Mesenchymal stem cell (in vitro differentiated cells and primary cell): Measurements from ENCODE around the gene MCOLN1.

Experiments used
- DNase-seq: peaks from one replicate; pipeline ENCODE4 v3.0.0-alpha.2; 2013
- H2AFZ ChIP-seq: one replicate; pipeline ENCODE4 v1.6.1; 2013; ENCODE audit warnings: low read depth, mild to moderate bottlenecking, control low read depth, inconsistent platforms, low read length, moderate library complexity
- H2AK5ac ChIP-seq: 2 replicates; pipeline ENCODE4 v1.6.1; 2013; ENCODE audit warnings: low read length, moderate library complexity, mild to moderate bottlenecking, inconsistent platforms; ENCODE audit not compliant: severe bottlenecking
- H2BK120ac ChIP-seq: one replicate; pipeline ENCODE4 v1.6.1; 2013; ENCODE audit warnings: low read depth, mild to moderate bottlenecking, inconsistent platforms, low read length, moderate library complexity
- H2BK12ac ChIP-seq, 2 experiments: one replicate each; pipeline ENCODE4 v1.6.1; 2013; ENCODE audit warnings: inconsistent platforms in 2 of 2, low read length in 2 of 2, mild to moderate bottlenecking in 2 of 2, moderate library complexity in 2 of 2, control low read depth in 1 of 2
- H2BK15ac ChIP-seq: one replicate; pipeline ENCODE4 v1.6.1; 2013; ENCODE audit warnings: mild to moderate bottlenecking, low read depth, inconsistent platforms; ENCODE audit not compliant: poor library complexity, severe bottlenecking
- H2BK5ac ChIP-seq: 2 replicates; pipeline ENCODE4 v1.6.1; 2013; ENCODE audit warnings: low read depth, mild to moderate bottlenecking, low read length, control low read depth, inconsistent platforms; ENCODE audit not compliant: poor library complexity, severe bottlenecking
- H3K14ac ChIP-seq, 2 experiments: one replicate each; pipeline ENCODE4 v1.6.1; 2013; ENCODE audit warnings: inconsistent platforms in 2 of 2, low read length in 2 of 2, control low read depth in 1 of 2, mild to moderate bottlenecking in 1 of 2, moderate library complexity in 1 of 2
- H3K18ac ChIP-seq, 2 experiments: one replicate each; pipeline ENCODE4 v1.6.1; 2013; ENCODE audit warnings: inconsistent platforms in 2 of 2, low read length in 2 of 2, control low read depth in 1 of 2, low read depth in 1 of 2, mild to moderate bottlenecking in 1 of 2
- H3K23ac ChIP-seq, 2 experiments: one replicate each; pipeline ENCODE4 v1.6.1; 2013; ENCODE audit warnings: inconsistent platforms in 2 of 2, low read length in 2 of 2, mild to moderate bottlenecking in 2 of 2, moderate library complexity in 2 of 2, control low read depth in 1 of 2
- H3K27ac ChIP-seq: 2 replicates; pipeline ENCODE4 v1.5.1; 2013; ENCODE audit warnings: mild to moderate bottlenecking, moderate library complexity, low read length, control low read depth, inconsistent platforms; ENCODE audit not compliant: poor library complexity, severe bottlenecking
- H3K27me3 ChIP-seq, 2 experiments: 2 replicates each; pipeline versions ENCODE4 v1.6.1 to v1.7.0; 2013; ENCODE audit warnings: low read length in 2 of 2, mild to moderate bottlenecking in 2 of 2, moderate library complexity in 2 of 2, control low read depth in 1 of 2, inconsistent platforms in 1 of 2; ENCODE audit not compliant: control insufficient read depth in 1 of 2, insufficient read depth in 1 of 2
- H3K36me3 ChIP-seq, 2 experiments: 2 replicates each; pipeline versions ENCODE4 v1.6.1 to v1.7.0; 2013; ENCODE audit warnings: low read length in 2 of 2, control low read depth in 1 of 2, inconsistent platforms in 1 of 2, low read depth in 1 of 2, mild to moderate bottlenecking in 1 of 2; ENCODE audit not compliant: insufficient read depth in 2 of 2, control insufficient read depth in 1 of 2
- H3K4ac ChIP-seq, 2 experiments: one replicate each; pipeline ENCODE4 v1.6.1; 2013; ENCODE audit warnings: inconsistent platforms in 2 of 2, low read length in 2 of 2, mild to moderate bottlenecking in 2 of 2, moderate library complexity in 2 of 2, control low read depth in 1 of 2, low read depth in 1 of 2
- H3K4me1 ChIP-seq: 2 replicates; pipeline ENCODE4 v1.6.1; 2013; ENCODE audit warnings: low read depth, low read length, control low read depth; ENCODE audit not compliant: control insufficient read depth, insufficient read depth
- H3K4me2 ChIP-seq: 2 replicates; pipeline ENCODE4 v1.6.1; 2013; ENCODE audit warnings: low read length, mild to moderate bottlenecking, inconsistent platforms; ENCODE audit not compliant: poor library complexity, severe bottlenecking
- H3K4me3 ChIP-seq, 2 experiments: 2 replicates each; pipeline versions ENCODE4 v1.5.1 to v1.7.0; 2013; ENCODE audit warnings: low read length in 2 of 2, mild to moderate bottlenecking in 2 of 2, control low read depth in 1 of 2, low read depth in 1 of 2; ENCODE audit not compliant: insufficient read depth in 1 of 2
- H3K79me1 ChIP-seq: replicated peaks from 2 replicates; pipeline ENCODE4 v1.6.1; 2013; ENCODE audit warnings: mild to moderate bottlenecking, control low read depth, low read length, inconsistent platforms; ENCODE audit not compliant: poor library complexity, severe bottlenecking
- H3K9ac ChIP-seq: 2 replicates; pipeline ENCODE4 v1.7.0; 2013; ENCODE audit warnings: mild to moderate bottlenecking, low read length, moderate library complexity
- H3K9me3 ChIP-seq: 2 replicates; pipeline ENCODE4 v1.7.0; 2013; ENCODE audit warnings: mild to moderate bottlenecking, low read length; ENCODE audit not compliant: control insufficient read depth
- H4K8ac ChIP-seq: one replicate; pipeline ENCODE4 v1.6.1; 2013; ENCODE audit warnings: inconsistent platforms, mild to moderate bottlenecking, low read length, moderate library complexity
- H4K91ac ChIP-seq: one replicate; pipeline ENCODE4 v1.6.1; 2013; ENCODE audit warnings: mild to moderate bottlenecking, low read length, inconsistent platforms
- WGBS: methylation state at CpG from one replicate; pipeline ENCODE4 v1.1.7; 2013; ENCODE audit warnings: mixed read lengths; 5-methylcytosine and 5-hydroxymethylcytosine counted together

The MCOLN1 gene

GRCh38 chr19:7529246-7529600, 6.8 kb downstream of the MCOLN1 start:
- Histone ChIP-seq H2AK5ac (no peak overlapping the region), H3K4me1 (peaks cover 12% of the 10 kb centered on the region), H4K91ac (no peak overlapping the region), H3K27ac (no peak overlapping the region), H3K4me3 (no peak overlapping the region), H3K79me1 (peaks cover 28% of the 10 kb centered on the region), H3K36me3 (peaks cover 72 to 80% of the 10 kb centered on the region in 2 experiments), H2BK120ac (no peak overlapping the region), H3K4me2 (no peak overlapping the region), H2BK5ac (no peak overlapping the region), H3K9ac (no peak overlapping the region), H2BK12ac (no peak overlapping the region), H3K18ac (no peak overlapping the region), H3K4ac (no peak overlapping the region), H3K9me3 (no peaks in the 10 kb centered on the region), H3K23ac (no peak overlapping the region), H4K8ac (no peak overlapping the region), H2AFZ (no peak overlapping the region), H3K14ac (no peak overlapping the region), H3K27me3 (no peaks in the 10 kb centered on the region), H2BK15ac (no peak overlapping the region)
- WGBS = 89% methylated on average over 15 of the region's 15 CpGs
- no peak for DNase-seq

- no peak overlapping the region for H3K4me3 ChIP-seq
- no peak overlapping the region for H4K91ac ChIP-seq
- H2AK5ac ChIP-seq = no peak overlapping the region
- no peak overlapping the region for H3K9ac ChIP-seq
- no peak overlapping the region for H3K18ac ChIP-seq
- H2BK5ac ChIP-seq = no peak overlapping the region
- no peak overlapping the region for H4K8ac ChIP-seq
- H3K9me3 ChIP-seq = no peaks in the 10 kb centered on the region
- H3K4me1 ChIP-seq = peaks cover 12% of the 10 kb centered on the region
- H2BK15ac ChIP-seq = no peak overlapping the region
- WGBS = 96% methylated on average over 33 of the region's 33 CpGs
- H3K4me2 ChIP-seq = no peak overlapping the region
- peaks cover 25% of the 10 kb centered on the region for H3K79me1 ChIP-seq
- H3K14ac ChIP-seq = no peak overlapping the region
- no peak for DNase-seq
- H2BK12ac ChIP-seq = peak overlapping the region in 1 of 2 experiments; percentile 24
- no peak overlapping the region for H3K4ac ChIP-seq
- no peak overlapping the region for H3K27ac ChIP-seq
- H3K23ac ChIP-seq = no peak overlapping the region
- H2BK120ac ChIP-seq = no peak overlapping the region
- H3K27me3 ChIP-seq = no peaks in the 10 kb centered on the region
- H2AFZ ChIP-seq = no peak overlapping the region
- peaks cover 71 to 74% of the 10 kb centered on the region in 2 experiments for H3K36me3 ChIP-seq
These were observed 7.4 kb downstream of the MCOLN1 start for GRCh38 chr19:7529610-7530490.

- Histone ChIP-seq H4K91ac (peak overlapping the region; percentile 90), H3K36me3 (peaks cover 51 to 57% of the 10 kb centered on the region in 2 experiments), H3K23ac (no peak overlapping the region), H4K8ac (peak overlapping the region; percentile 96), H2BK120ac (peak overlapping the region; percentile 21), H2AFZ (no peak overlapping the region), H3K4me1 (peaks cover 20% of the 10 kb centered on the region), H3K4me3 (peak overlapping the region; percentile 43 to 95), H3K4me2 (peak overlapping the region; percentile 75), H3K27me3 (no peaks in the 10 kb centered on the region), H2BK12ac (peak overlapping the region; percentile 45 to 59), H3K4ac (peak overlapping the region; percentile 66 to 80), H3K14ac (peak overlapping the region in 1 of 2 experiments; percentile 36), H2BK5ac (peak overlapping the region; percentile 34), H2BK15ac (no peak overlapping the region), H3K27ac (peak overlapping the region; percentile 82), H3K79me1 (peaks cover 24% of the 10 kb centered on the region), H3K18ac (peak overlapping the region; percentile 68 to 83), H3K9me3 (no peaks in the 10 kb centered on the region), H2AK5ac (peak overlapping the region; percentile 27), H3K9ac (peak overlapping the region; percentile 95)
- whole genome bisulfite sequencing = 38% methylated on average over 20 of the region's 30 CpGs
- peak; percentile 37 for DNase-seq
These were observed 11.0 kb downstream of the MCOLN1 start for GRCh38 chr19:7533281-7533885.

GRCh38 chr19:7533925-7534480, 11.6 kb downstream of the MCOLN1 start:
- H2BK5ac ChIP-seq = no peak overlapping the region
- no peak overlapping the region for H3K23ac ChIP-seq
- H3K4me3 ChIP-seq = peak overlapping the region; percentile 92 to 95
- no peak overlapping the region for H2AFZ ChIP-seq
- peak overlapping the region; percentile 54 for H2BK120ac ChIP-seq
- peaks cover 50 to 57% of the 10 kb centered on the region in 2 experiments for H3K36me3 ChIP-seq
- H4K91ac ChIP-seq = peak overlapping the region; percentile 43
- no peaks in the 10 kb centered on the region for H3K9me3 ChIP-seq
- peak overlapping the region; percentile 94 for H3K27ac ChIP-seq
- H3K27me3 ChIP-seq = no peaks in the 10 kb centered on the region
- peaks cover 30% of the 10 kb centered on the region for H3K79me1 ChIP-seq
- H2BK12ac ChIP-seq = peak overlapping the region; percentile 21 to 28
- H3K9ac ChIP-seq = peak overlapping the region; percentile 95
- no peak overlapping the region for H2AK5ac ChIP-seq
- under 1% methylated on average over 39 of the region's 41 CpGs for WGBS
- H3K4me1 ChIP-seq = peaks cover 20% of the 10 kb centered on the region
- no peak overlapping the region for H4K8ac ChIP-seq
- peak overlapping the region; percentile 35 to 80 for H3K4ac ChIP-seq
- H3K4me2 ChIP-seq = peak overlapping the region; percentile 91
- peak overlapping the region; percentile 67 to 86 for H3K18ac ChIP-seq
- H3K14ac ChIP-seq = no peak overlapping the region
- H2BK15ac ChIP-seq = peak overlapping the region; percentile 60
- peak; percentile 89 for DNase-seq
